Measurements from ENCODE around the gene DDX25. TPM values are rescaled to one million over a fixed set of nuclear protein-coding genes. Genes with fewer than 3 reads are reported as not detected.
A peak's percentile ranks its signal among the peaks of the same experiment; 100 is the strongest.
"Not testable (repeated sequence)": the region's sequence is repeated elsewhere in the genome, so short reads cannot be mapped to it uniquely, and the experiment has no call there.

DDX25 gene
- under 1 TPM in 1 of 4 donors, not detected in 3; 0.38 TPM for total RNA-seq

- Histone ChIP-seq H3K27ac (no peak within 1 kb of the TSS), H3K27me3 (peaks cover 3 to 36% (median 6%) of the 10 kb centered on the region in 4 donors), H3K4me1 (peaks cover 16 to 30% (median 17%) of the 10 kb centered on the region in 3 donors), H3K4me3 (peak within 1 kb of the TSS; percentile 48 to 73 (median 60)), H3K36me3 (peaks cover 0 to 16% (median 0%) of the 10 kb centered on the region in 3 donors), H3K9me3 (no peaks in the 10 kb centered on the region)
- intact Hi-C loops (cut with DNase I): no loop called here
- no peak for DNase-seq
- TF ChIP-seq CTCF (IDR thresholded peaks at IDR 0.05): no peak
- no peak for TF ChIP-seq POLR2A (IDR thresholded peaks at IDR 0.05)
- WGBS, 2 donors: 2 to 16% methylated on average over 18 to 29 of the region's 81 CpGs
Measured at GRCh38 chr11:125903711-125904659, at the start of gene DDX25. Gene DDX25 (plus strand): TSS chr11:125904508. CDS start chr11:125904518, 10 bp downstream.

GRCh38 chr11:125857670-125858069, 46.6 kb upstream of the DDX25 start:
- H3K9me3 ChIP-seq; H3K4me3 ChIP-seq; H3K36me3 ChIP-seq; H3K27ac ChIP-seq; DNase-seq; H3K27me3 ChIP-seq; H3K4me1 ChIP-seq; intact Hi-C loops (cut with DNase I): not testable (repeated sequence)
- WGBS, 2 donors: 41 to 92% methylated on average over 3 to 6 of the region's 9 CpGs

GRCh38 chr11:125862786-125863185, 41.5 kb upstream of the DDX25 start:
- H3K4me3 ChIP-seq; H3K36me3 ChIP-seq; H3K27ac ChIP-seq; H3K4me1 ChIP-seq; H3K27me3 ChIP-seq; DNase-seq; H3K9me3 ChIP-seq; intact Hi-C loops (cut with DNase I): not testable (repeated sequence)
- no CpG with 5 or more reads among the region's 33 CpGs for WGBS, 2 donors

- H3K36me3 ChIP-seq; H3K4me3 ChIP-seq; H3K27me3 ChIP-seq; intact Hi-C loops (cut with DNase I); H3K4me1 ChIP-seq; H3K27ac ChIP-seq; H3K9me3 ChIP-seq; DNase-seq: not testable (repeated sequence)
- WGBS, 2 donors: 82 to 83% methylated on average over 3 to 4 of the region's 4 CpGs
Measured at GRCh38 chr11:125865354-125865753, 39.0 kb upstream of the DDX25 start.

- DNase-seq: no peak
- Histone ChIP-seq H3K4me3 (no peak overlapping the region), H3K4me1 (no peaks in the 10 kb centered on the region), H3K27ac (no peak overlapping the region), H3K27me3 (no peaks in the 10 kb centered on the region), H3K36me3 (no peaks in the 10 kb centered on the region), H3K9me3 (no peaks in the 10 kb centered on the region)
- WGBS, 2 donors: 66 to 73% methylated on average over 2 of the region's 2 CpGs
- TF ChIP-seq POLR2A (IDR thresholded peaks at IDR 0.05) (no peak), CTCF (IDR thresholded peaks at IDR 0.05) (no peak)
- intact Hi-C loops (cut with DNase I): no loop called here
Measured at GRCh38 chr11:125869521-125869920, 34.8 kb upstream of the DDX25 start.

GRCh38 chr11:125871391-125872137, 32.7 kb upstream of the DDX25 start:
- Histone ChIP-seq H3K36me3 (no peaks in the 10 kb centered on the region), H3K27me3 (no peaks in the 10 kb centered on the region), H3K4me1 (no peaks in the 10 kb centered on the region), H3K9me3 (no peaks in the 10 kb centered on the region), H3K27ac (no peak overlapping the region), H3K4me3 (no peak overlapping the region)
- intact Hi-C loops (cut with DNase I): no loop called here
- 68 to 74% methylated on average over 9 to 10 of the region's 10 CpGs for WGBS, 2 donors
- no peak for DNase-seq
- TF ChIP-seq CTCF (IDR thresholded peaks at IDR 0.05) (peak in 3 of 6 experiments; percentile 20 to 44 (median 20)), POLR2A (IDR thresholded peaks at IDR 0.05) (no peak)
